GM19240 (cell line): ENCODE measurements around the gene HACD4.

ENCODE experiments used
- DNase-seq: peaks from one replicate; pipeline ENCODE4 v3.0.0; 2011; ENCODE audit warnings: low spot score; ENCODE audit not compliant: insufficient read length

Gene HACD4

GRCh38 chr9:21031091-21031807 is at the start of gene HACD4:
HACD4 (minus strand) TSS chr9:21031640; CDS start chr9:21031590, 50 bp downstream.
- peak; percentile 25 for DNase-seq

GRCh38 chr9:21080793-21081192 is 49.4 kb upstream of the HACD4 start:
- DNase-seq, result no peak

GRCh38 chr9:21078702-21079101 is 47.3 kb upstream of the HACD4 start:
- DNase-seq, result no peak

- no peak for DNase-seq
These were observed 46.3 kb upstream of the HACD4 start, which contains the start of gene IFNB1 for GRCh38 chr9:21077781-21078180. IFNB1 (minus strand) TSS chr9:21077942; CDS start chr9:21077869, 73 bp downstream.

- DNase-seq, result no peak
These were observed 44.0 kb upstream of the HACD4 start for GRCh38 chr9:21075484-21075883.

- no peak for DNase-seq
These were observed 39.5 kb upstream of the HACD4 start for GRCh38 chr9:21070906-21071305.

GRCh38 chr9:21070171-21070571 is 38.7 kb upstream of the HACD4 start:
- no peak for DNase-seq

GRCh38 chr9:21060919-21061561 is 29.6 kb upstream of the HACD4 start:
- no peak for DNase-seq

GRCh38 chr9:21056931-21057330 is 25.5 kb upstream of the HACD4 start:
- no peak for DNase-seq

GRCh38 chr9:21053851-21054250 is 22.4 kb upstream of the HACD4 start:
- no peak for DNase-seq

- no peak for DNase-seq
These were observed 15.8 kb upstream of the HACD4 start for GRCh38 chr9:21047281-21047691.

- no peak for DNase-seq
These were observed 12.4 kb upstream of the HACD4 start for GRCh38 chr9:21043841-21044240.

GRCh38 chr9:21042466-21042865 is 11.0 kb upstream of the HACD4 start:
- no peak for DNase-seq

GRCh38 chr9:21039302-21039701 is 7.9 kb upstream of the HACD4 start:
- no peak for DNase-seq

- no peak for DNase-seq
These were observed 5.8 kb upstream of the HACD4 start for GRCh38 chr9:21037278-21037677.

GRCh38 chr9:21031808-21032183 is 356 bp upstream of the HACD4 start:
- no peak for DNase-seq

GRCh38 chr9:21030389-21031035 is 928 bp downstream of the HACD4 start:
- DNase-seq, result no peak

- DNase-seq, result no peak
These were observed 1.8 kb downstream of the HACD4 start for GRCh38 chr9:21029661-21030060.

- no peak for DNase-seq
These were observed 3.0 kb downstream of the HACD4 start for GRCh38 chr9:21028466-21028865.

- no peak for DNase-seq
These were observed 4.1 kb downstream of the HACD4 start for GRCh38 chr9:21027295-21027694.

GRCh38 chr9:21023861-21024260 is 7.6 kb downstream of the HACD4 start:
- no peak for DNase-seq

- no peak for DNase-seq
These were observed 13.3 kb downstream of the HACD4 start for GRCh38 chr9:21018177-21018576.
